Activated CD8-positive, alpha-beta memory T cell treated with anti-CD3 and anti-CD28 coated beads, Interleukin-2, amount 50 U/mL, for 24 hours (primary cell): ENCODE results near the gene NTN1.
"Not testable (repeated sequence)": the region's sequence is repeated elsewhere in the genome, so short reads cannot be mapped to it uniquely, and the experiment has no call there.

Source experiments
- DNase-seq: peaks from one replicate; pipeline ENCODE4 v3.0.0-alpha.2; 2020; ENCODE audit errors: extremely low read depth

Gene NTN1

GRCh38 chr17:9244066-9245052 is 223.0 kb downstream of the NTN1 start:
- no peak for DNase-seq

- no peak for DNase-seq
Observed at GRCh38 chr17:9247401-9247938, 226.2 kb downstream of the NTN1 start.

GRCh38 chr17:9249245-9249953 is 228.1 kb downstream of the NTN1 start:
- DNase-seq: no peak

GRCh38 chr17:9251273-9251672 is 230.0 kb downstream of the NTN1 start:
- no peak for DNase-seq

- DNase-seq: no peak
Observed at GRCh38 chr17:9253308-9253707, 232.0 kb downstream of the NTN1 start.

- DNase-seq: no peak
Observed at GRCh38 chr17:9254841-9255240, 233.5 kb downstream of the NTN1 start.

GRCh38 chr17:9255833-9256232 is 234.5 kb downstream of the NTN1 start:
- no peak for DNase-seq

- no peak for DNase-seq
Observed at GRCh38 chr17:9256361-9256750, 235.0 kb downstream of the NTN1 start.

- DNase-seq: no peak
Observed at GRCh38 chr17:9256751-9257629, 235.7 kb downstream of the NTN1 start.

GRCh38 chr17:9257630-9257965 is 236.3 kb downstream of the NTN1 start:
- DNase-seq: not testable (repeated sequence)

- no peak for DNase-seq
Observed at GRCh38 chr17:9258115-9259015, 237.1 kb downstream of the NTN1 start.

- no peak for DNase-seq
Observed at GRCh38 chr17:9259419-9259818, 238.1 kb downstream of the NTN1 start.

GRCh38 chr17:9261081-9262012 is 240.0 kb downstream of the NTN1 start:
- no peak for DNase-seq

- no peak for DNase-seq
Observed at GRCh38 chr17:9266031-9266680, 244.8 kb downstream of the NTN1 start.

- DNase-seq: no peak
Observed at GRCh38 chr17:9266697-9267117, 245.4 kb downstream of the NTN1 start.

GRCh38 chr17:9268546-9268945 is 247.2 kb downstream of the NTN1 start:
- DNase-seq: no peak

GRCh38 chr17:9269350-9270035 is 248.2 kb downstream of the NTN1 start:
- no peak for DNase-seq

- no peak for DNase-seq
Observed at GRCh38 chr17:9270921-9271320, 249.6 kb downstream of the NTN1 start.
